Caco-2 (cell line): ENCODE results near the gene PSMG3. TPM values are rescaled to one million over a fixed set of nuclear protein-coding genes. Genes with fewer than 3 reads are reported as not detected.

Experiments used
- BruUV-seq: library from RNA; stranded (reverse); fragments of 400-500 nt; replicated peaks from 2 replicates; lab custom pipeline; 2021; lab: Mats Ljungman, UMichigan
- CTCF ChIA-PET: fragments of 300-600 bp; sonication (Branson Sonifier 250); formaldehyde crosslinking; loops from one replicate; lab custom pipeline; 2022; ENCODE audit warnings: antibody characterized with exemption; lab: Charles Lee
- POLR2A ChIA-PET: fragments of 300-600 bp; sonication (Branson Sonifier 250); formaldehyde crosslinking; loops from one replicate; lab custom pipeline; 2022; ENCODE audit warnings: antibody characterized with exemption; lab: Charles Lee
- DNase-seq, 2 experiments: peaks; one replicate each; pipeline versions ENCODE4 v3.0.0 to v3.0.0-alpha.2; 2020 to 2022
- H3K27me3 ChIP-seq: replicated peaks from 2 replicates; pipeline ENCODE4 v1.6.0; 2011; ENCODE audit warnings: low read length; ENCODE audit not compliant: control insufficient read depth, insufficient read depth
- H3K36me3 ChIP-seq: 2 replicates; pipeline ENCODE4 v1.5.1; 2011; ENCODE audit warnings: low read length; ENCODE audit not compliant: control insufficient read depth, insufficient read depth
- H3K4me1 ChIP-seq: fragments of 250-450 bp; sonication (Bioruptor Pico); 2 replicates; pipeline ENCODE4 v1.5.1; 2020; ENCODE audit warnings: mild to moderate bottlenecking
- H3K4me3 ChIP-seq: 2 replicates; pipeline ENCODE4 v1.5.1; 2011; ENCODE audit warnings: low read depth, mild to moderate bottlenecking, control low read depth, low read length
- H3K9me3 ChIP-seq: fragments of 250-450 bp; sonication (Bioruptor Pico); 2 replicates; pipeline ENCODE4 v1.5.1; 2020; ENCODE audit warnings: mild to moderate bottlenecking, moderate library complexity
- H3K27ac Mint-ChIP-seq: one replicate; pipeline ENCODE4 v1.8.0; 2022; ENCODE audit warnings: mixed read lengths; ENCODE audit not compliant: unreplicated experiment
- H3K27me3 Mint-ChIP-seq: one replicate; pipeline ENCODE4 v1.8.0; 2022; ENCODE audit warnings: mixed read lengths; ENCODE audit not compliant: insufficient read depth, unreplicated experiment
- H3K36me3 Mint-ChIP-seq: one replicate; pipeline ENCODE4 v1.8.0; 2022; ENCODE audit warnings: mild to moderate bottlenecking, mixed read lengths; ENCODE audit not compliant: insufficient read depth, unreplicated experiment
- H3K4me1 Mint-ChIP-seq: one replicate; pipeline ENCODE4 v1.8.0; 2022; ENCODE audit warnings: low read depth, mixed read lengths; ENCODE audit not compliant: unreplicated experiment
- H3K4me3 Mint-ChIP-seq: one replicate; pipeline ENCODE4 v1.8.0; 2022; ENCODE audit warnings: mild to moderate bottlenecking, moderate library complexity, mixed read lengths; ENCODE audit not compliant: unreplicated experiment
- H3K9me3 Mint-ChIP-seq: one replicate; pipeline ENCODE4 v1.8.0; 2022; ENCODE audit warnings: mixed read lengths; ENCODE audit not compliant: unreplicated experiment
- intact Hi-C: fragments of 100-400 bp; cut with micrococcal nuclease; formaldehyde crosslinking; loops from one replicate; pipeline ENCODE4 v1.10.0; 2022; ENCODE audit not compliant: unreplicated experiment
- total RNA-seq: library from RNA; stranded (reverse); gene quantifications from 2 replicates; pipeline ENCODE4 v1.2.3, GENCODE V29; 2022
- TF ChIP-seq, protein P1 (sequence below), 2 experiments: fragments of 200-600 bp in 1 of 2; IDR thresholded peaks; 1 replicate in 1 of 2; 2 replicates in 1 of 2; pipeline versions ENCODE4 v1.5.1 to v1.8.0; 2011 to 2022; ENCODE audit warnings: antibody characterized with exemption in 1 of 2, control low read depth in 1 of 2, inconsistent platforms in 1 of 2, low read depth in 1 of 2, low read length in 1 of 2, mild to moderate bottlenecking in 1 of 2, moderate library complexity in 1 of 2; ENCODE audit not compliant: insufficient read depth in 1 of 2, severe bottlenecking in 1 of 2, unreplicated experiment in 1 of 2

Gene PSMG3
- total RNA-seq, 1 experiment from 2014 or later, result 35.1 TPM

GRCh38 chr7:1531979-1532455, 37.8 kb downstream of the PSMG3 start:
- POLR2A ChIA-PET, result no interaction called here
- Histone ChIP-seq H3K36me3 (no peaks in the 10 kb centered on the region; the same call in 1 of the 2 replicates), H3K4me3 (peak overlapping the region; percentile 71), H3K4me1 (peaks cover 47% of the 10 kb centered on the region), H3K9me3 (no peaks in the 10 kb centered on the region), H3K27me3 (no peaks in the 10 kb centered on the region)
- intact Hi-C loops, result loop anchor here (1.0 kb wide), 1 partner anchor 25 kb away; no protein-coding TSS in a partner anchor
- no TSS peak for BruUV-seq
- H3K27ac Mint-ChIP-seq, result peak overlapping the region; percentile 95
- CTCF ChIA-PET, result no interaction called here
- peaks cover 11% of the 10 kb centered on the region for H3K4me1 Mint-ChIP-seq
- H3K36me3 Mint-ChIP-seq, result peaks cover 31% of the 10 kb centered on the region
- peak overlapping the region; percentile 92 for H3K4me3 Mint-ChIP-seq
- H3K9me3 Mint-ChIP-seq, result no peaks in the 10 kb centered on the region
- DNase-seq, result no peak
- H3K27me3 Mint-ChIP-seq, result no peaks in the 10 kb centered on the region
- TF ChIP-seq, protein P1, sequence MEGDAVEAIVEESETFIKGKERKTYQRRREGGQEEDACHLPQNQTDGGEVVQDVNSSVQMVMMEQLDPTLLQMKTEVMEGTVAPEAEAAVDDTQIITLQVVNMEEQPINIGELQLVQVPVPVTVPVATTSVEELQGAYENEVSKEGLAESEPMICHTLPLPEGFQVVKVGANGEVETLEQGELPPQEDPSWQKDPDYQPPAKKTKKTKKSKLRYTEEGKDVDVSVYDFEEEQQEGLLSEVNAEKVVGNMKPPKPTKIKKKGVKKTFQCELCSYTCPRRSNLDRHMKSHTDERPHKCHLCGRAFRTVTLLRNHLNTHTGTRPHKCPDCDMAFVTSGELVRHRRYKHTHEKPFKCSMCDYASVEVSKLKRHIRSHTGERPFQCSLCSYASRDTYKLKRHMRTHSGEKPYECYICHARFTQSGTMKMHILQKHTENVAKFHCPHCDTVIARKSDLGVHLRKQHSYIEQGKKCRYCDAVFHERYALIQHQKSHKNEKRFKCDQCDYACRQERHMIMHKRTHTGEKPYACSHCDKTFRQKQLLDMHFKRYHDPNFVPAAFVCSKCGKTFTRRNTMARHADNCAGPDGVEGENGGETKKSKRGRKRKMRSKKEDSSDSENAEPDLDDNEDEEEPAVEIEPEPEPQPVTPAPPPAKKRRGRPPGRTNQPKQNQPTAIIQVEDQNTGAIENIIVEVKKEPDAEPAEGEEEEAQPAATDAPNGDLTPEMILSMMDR (IDR thresholded peaks at IDR 0.05; ENCODE audit: insufficient read depth in 1 of 2, low read depth in 1 of 2, low read length in 1 of 2, severe bottlenecking in 1 of 2, unreplicated experiment in 1 of 2), result no peak

DNA sequence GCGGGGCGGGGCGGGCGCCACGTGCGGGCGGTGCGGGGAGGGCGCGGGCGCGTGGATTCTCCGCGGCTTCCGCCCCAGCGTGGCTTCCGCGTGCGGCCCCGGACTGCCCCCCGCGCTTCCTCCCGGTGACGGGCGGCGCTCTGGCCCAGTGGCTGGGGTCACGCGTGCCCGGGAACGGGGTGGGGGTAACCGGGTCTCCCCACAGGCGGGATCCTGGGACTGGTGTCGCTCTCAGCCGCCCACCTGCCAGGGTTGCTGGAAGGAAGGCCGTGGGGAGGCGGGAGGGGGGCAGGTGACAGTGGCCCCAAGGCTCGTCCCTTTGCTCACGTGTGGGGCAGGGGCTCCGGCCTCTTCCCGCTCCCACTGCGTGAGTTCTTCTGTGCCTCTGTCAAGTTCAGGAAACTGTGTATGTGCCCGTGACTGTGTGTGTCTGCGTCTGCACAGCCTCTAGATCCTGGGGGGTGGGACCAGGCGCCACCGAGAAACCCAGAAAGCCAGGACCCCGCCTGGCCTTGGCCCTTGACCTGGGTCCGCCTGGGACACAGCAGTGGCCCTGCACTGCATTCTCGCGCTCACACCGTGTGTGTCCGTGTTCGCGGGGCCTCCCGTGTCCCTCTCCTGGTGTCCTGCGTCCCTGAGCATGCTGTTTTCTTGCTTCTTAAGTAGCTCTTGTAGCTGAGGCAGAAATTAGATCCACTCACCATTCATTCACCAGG, 38.4 kb downstream of the PSMG3 start:
- DNase-seq, result no peak
- BruUV-seq, result no TSS peak
- Histone ChIP-seq H3K4me3 (peak overlapping the region; percentile 71), H3K27me3 (no peaks in the 10 kb centered on the region), H3K4me1 (peaks cover 41% of the 10 kb centered on the region), H3K9me3 (no peaks in the 10 kb centered on the region), H3K36me3 (no peaks in the 10 kb centered on the region; the same call in 1 of the 2 replicates)
- intact Hi-C loops, result no loop called here
- H3K4me3 Mint-ChIP-seq, result peak overlapping the region; percentile 92
- POLR2A ChIA-PET, result interaction anchor here (0.6 kb wide), 1 partner anchor 122 kb away, joined by 7 read pairs; no protein-coding TSS in a partner anchor
- CTCF ChIA-PET, result no interaction called here
- H3K9me3 Mint-ChIP-seq, result no peaks in the 10 kb centered on the region
- H3K27ac Mint-ChIP-seq, result peak overlapping the region; percentile 95
- no peaks in the 10 kb centered on the region for H3K27me3 Mint-ChIP-seq
- H3K4me1 Mint-ChIP-seq, result peaks cover 11% of the 10 kb centered on the region
- TF ChIP-seq, protein P1 (IDR thresholded peaks at IDR 0.05; ENCODE audit: insufficient read depth in 1 of 2, low read depth in 1 of 2, low read length in 1 of 2, severe bottlenecking in 1 of 2, unreplicated experiment in 1 of 2), result no peak
- peaks cover 31% of the 10 kb centered on the region for H3K36me3 Mint-ChIP-seq

DNA sequence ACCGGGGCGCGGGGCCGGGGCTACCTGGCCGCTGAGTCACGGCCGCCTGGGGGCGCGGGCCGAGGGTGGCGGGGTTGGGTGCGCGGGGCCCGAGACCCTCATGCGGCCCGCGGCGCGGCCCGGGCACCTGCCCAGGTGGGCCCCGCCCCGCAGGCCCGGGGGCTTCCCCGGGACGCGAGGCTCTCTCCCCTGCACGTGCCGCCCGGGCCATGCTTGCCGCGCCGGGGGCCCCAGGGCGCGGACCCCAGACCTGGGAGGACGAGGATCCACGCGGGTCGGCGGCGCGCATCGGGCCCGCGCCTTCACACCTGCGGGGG, 38.9 kb downstream of the PSMG3 start:
- ChIA-PET CTCF (no interaction called here), POLR2A (interaction anchor here (0.6 kb wide), 1 partner anchor 121 kb away, joined by 7 read pairs; no protein-coding TSS in a partner anchor)
- Mint-ChIP-seq H3K36me3 (peaks cover 31% of the 10 kb centered on the region), H3K4me3 (peak overlapping the region; percentile 92), H3K27ac (no peak overlapping the region), H3K27me3 (no peaks in the 10 kb centered on the region), H3K4me1 (peaks cover 11% of the 10 kb centered on the region), H3K9me3 (no peaks in the 10 kb centered on the region)
- no peaks in the 10 kb centered on the region for H3K27me3 ChIP-seq
- H3K9me3 ChIP-seq, result no peaks in the 10 kb centered on the region
- H3K4me3 ChIP-seq, result peak overlapping the region; percentile 71
- H3K36me3 ChIP-seq, result no peaks in the 10 kb centered on the region; the same call in 1 of the 2 replicates
- no TSS peak for BruUV-seq
- intact Hi-C loops, result no loop called here
- peaks cover 36% of the 10 kb centered on the region for H3K4me1 ChIP-seq
- no peak for DNase-seq
- TF ChIP-seq, protein P1 (IDR thresholded peaks at IDR 0.05; ENCODE audit: insufficient read depth in 1 of 2, low read depth in 1 of 2, low read length in 1 of 2, severe bottlenecking in 1 of 2, unreplicated experiment in 1 of 2), result no peak
